Choroid plexus epithelial cell (primary cell): ENCODE measurements around the gene ZNF81.
"Not testable (repeated sequence)": the region's sequence is repeated elsewhere in the genome, so short reads cannot be mapped to it uniquely, and the experiment has no call there.

ENCODE experiments used
- DNase-seq: peaks from one replicate; pipeline ENCODE4 v3.0.0-alpha.2; 2010; ENCODE audit warnings: low read depth
- H3K4me3 ChIP-seq: 2 replicates; pipeline ENCODE4 v1.5.1; 2011; ENCODE audit warnings: low read depth, mild to moderate bottlenecking, control low read depth, low read length, moderate library complexity
- CTCF ChIP-seq: conservative IDR thresholded peaks from 2 replicates; pipeline ENCODE4 v1.5.1; 2011; ENCODE audit warnings: low read depth, mild to moderate bottlenecking, control low read depth, inconsistent platforms, low read length, moderate library complexity

Gene ZNF81

GRCh38 chrX:47849778-47850177, 13.1 kb downstream of the ZNF81 start:
- no peak for TF ChIP-seq CTCF
- DNase-seq: no peak
- H3K4me3 ChIP-seq: no peak overlapping the region

GRCh38 chrX:47850389-47850788, 13.7 kb downstream of the ZNF81 start:
- DNase-seq, H3K4me3 ChIP-seq: not testable (repeated sequence)

GRCh38 chrX:47850901-47851300, 14.2 kb downstream of the ZNF81 start:
- no peak for DNase-seq
- no peak for TF ChIP-seq CTCF
- H3K4me3 ChIP-seq: no peak overlapping the region

- H3K4me3 ChIP-seq: no peak overlapping the region
- DNase-seq: peak; percentile 55
- TF ChIP-seq CTCF: peak; percentile 65
These were observed 17.8 kb downstream of the ZNF81 start for GRCh38 chrX:47854474-47854873.

- DNase-seq: no peak
- H3K4me3 ChIP-seq: no peak overlapping the region
- TF ChIP-seq CTCF: no peak
These were observed 23.0 kb downstream of the ZNF81 start for GRCh38 chrX:47859686-47860085.

- H3K4me3 ChIP-seq: no peak overlapping the region
- peak; percentile 5 for DNase-seq
- no peak for TF ChIP-seq CTCF
These were observed 26.0 kb downstream of the ZNF81 start for GRCh38 chrX:47862680-47863079.

- no peak for TF ChIP-seq CTCF
- no peak for DNase-seq
These were observed 26.5 kb downstream of the ZNF81 start for GRCh38 chrX:47863187-47863586.

GRCh38 chrX:47864300-47864699, 27.6 kb downstream of the ZNF81 start:
- TF ChIP-seq CTCF: no peak
- no peak overlapping the region for H3K4me3 ChIP-seq
- DNase-seq: no peak

More at GRCh38 chrX:47863187-47863586, 26.5 kb downstream of the ZNF81 start:
- no peak overlapping the region for H3K4me3 ChIP-seq
